Amniotic epithelial cell (primary cell): ENCODE results near the gene NFRKB.
A peak's percentile ranks its signal among the peaks of the same experiment; 100 is the strongest.
"Not testable (repeated sequence)": the region's sequence is repeated elsewhere in the genome, so short reads cannot be mapped to it uniquely, and the experiment has no call there.

ENCODE experiments used
- DNase-seq: peaks from one replicate; pipeline ENCODE4 v3.0.0-alpha.2; 2010; ENCODE audit warnings: low read depth

NFRKB gene

GRCh38 chr11:129894278-129895125 lies 876 bp downstream of the NFRKB start:
- peak; percentile 11 for DNase-seq

GRCh38 chr11:129888451-129888850 lies 6.9 kb downstream of the NFRKB start:
- DNase-seq: no peak

GRCh38 chr11:129885381-129885780 lies 10.0 kb downstream of the NFRKB start:
- DNase-seq: no peak

- DNase-seq: no peak
Observed at GRCh38 chr11:129884581-129884980, 10.8 kb downstream of the NFRKB start.

GRCh38 chr11:129881570-129882170 lies 13.7 kb downstream of the NFRKB start:
- peak; percentile 32 for DNase-seq

- no peak for DNase-seq
Observed at GRCh38 chr11:129880311-129880710, 15.1 kb downstream of the NFRKB start.

GRCh38 chr11:129871914-129872313 lies 23.5 kb downstream of the NFRKB start:
- no peak for DNase-seq

- DNase-seq: peak; percentile 64
Observed at GRCh38 chr11:129868626-129869025, 26.8 kb downstream of the NFRKB start.

GRCh38 chr11:129866311-129866710 lies 29.1 kb downstream of the NFRKB start:
- no peak for DNase-seq

GRCh38 chr11:129865701-129866100 lies 29.7 kb downstream of the NFRKB start:
- DNase-seq: no peak

- DNase-seq: no peak
Observed at GRCh38 chr11:129864811-129865210, 30.6 kb downstream of the NFRKB start.

GRCh38 chr11:129861702-129862522 lies 33.5 kb downstream of the NFRKB start:
- DNase-seq: peak; percentile 92

GRCh38 chr11:129856036-129856435 lies 39.3 kb downstream of the NFRKB start:
- no peak for DNase-seq

GRCh38 chr11:129855086-129855485 lies 40.3 kb downstream of the NFRKB start:
- DNase-seq: no peak

- DNase-seq: no peak
Observed at GRCh38 chr11:129854232-129854805, 41.1 kb downstream of the NFRKB start.

- DNase-seq: peak; percentile 69
Observed at GRCh38 chr11:129853518-129854231, 41.7 kb downstream of the NFRKB start.

GRCh38 chr11:129852125-129852740 lies 43.1 kb downstream of the NFRKB start:
- DNase-seq: peak; percentile 66

- no peak for DNase-seq
Observed at GRCh38 chr11:129849447-129850130, 45.8 kb downstream of the NFRKB start.

GRCh38 chr11:129847361-129847760 lies 48.0 kb downstream of the NFRKB start:
- not testable (repeated sequence) for DNase-seq

- peak; percentile 98 for DNase-seq
Observed at GRCh38 chr11:129846508-129847335, 48.7 kb downstream of the NFRKB start.
